OCI-LY1 (cell line): Measurements from ENCODE around the gene TSC22D2.

Experiments
- H2AFZ ChIP-seq: fragments of 200-600 bp; sonication (generic), shearing (Covaris generic); 2 replicates; pipeline ENCODE4 v1.6.0; 2014; ENCODE audit warnings: antibody characterized with exemption, mild to moderate bottlenecking, low read length
- H3F3A ChIP-seq: fragments of 200-600 bp; sonication (generic), shearing (Covaris generic); 2 replicates; pipeline ENCODE4 v1.6.0; 2014; ENCODE audit warnings: mild to moderate bottlenecking, antibody characterized with exemption, low read length, moderate library complexity; ENCODE audit not compliant: insufficient read depth
- H3K27ac ChIP-seq: fragments of 200-600 bp; sonication (generic); 2 replicates; pipeline ENCODE4 v1.5.1; 2014; ENCODE audit warnings: low read length, mixed run types, mild to moderate bottlenecking, low read depth; ENCODE audit not compliant: poor library complexity, severe bottlenecking
- H3K27me3 ChIP-seq: fragments of 200-600 bp; sonication (generic); 2 replicates; pipeline ENCODE4 v1.6.0; 2014; ENCODE audit warnings: antibody characterized with exemption, mild to moderate bottlenecking, low read length, moderate library complexity; ENCODE audit not compliant: insufficient read depth
- H3K36me3 ChIP-seq: fragments of 200-600 bp; sonication (generic); 2 replicates; pipeline ENCODE4 v1.6.1; 2014; ENCODE audit warnings: mild to moderate bottlenecking, antibody characterized with exemption, low read length, moderate library complexity, mixed read lengths; ENCODE audit not compliant: insufficient read depth
- H3K4me1 ChIP-seq: fragments of 200-600 bp; sonication (generic); 2 replicates; pipeline ENCODE4 v1.5.1; 2014; ENCODE audit warnings: mild to moderate bottlenecking, low read length, moderate library complexity; ENCODE audit not compliant: insufficient read depth, severe bottlenecking
- H3K4me2 ChIP-seq: fragments of 200-600 bp; sonication (generic), shearing (Covaris generic); 2 replicates; pipeline ENCODE4 v1.6.1; 2014; ENCODE audit warnings: low read length
- H3K4me3 ChIP-seq: fragments of 200-600 bp; sonication (generic); 2 replicates; pipeline ENCODE4 v1.5.1; 2014; ENCODE audit warnings: low read length, low read depth, mild to moderate bottlenecking, mixed read lengths; ENCODE audit not compliant: poor library complexity, severe bottlenecking
- H3K79me2 ChIP-seq: fragments of 200-600 bp; shearing (Covaris generic); 2 replicates; pipeline ENCODE4 v1.6.1; 2016; ENCODE audit warnings: mixed run types, low read length, mixed read lengths; ENCODE audit not compliant: insufficient read depth
- H3K9ac ChIP-seq: fragments of 200-600 bp; sonication (generic), shearing (Covaris generic); 2 replicates; pipeline ENCODE4 v1.6.1; 2014; ENCODE audit warnings: mild to moderate bottlenecking, low read length, mixed read lengths
- H3K9me2 ChIP-seq: fragments of 200-600 bp; sonication (generic), shearing (Covaris generic); 2 replicates; pipeline ENCODE4 v1.6.1; 2014; ENCODE audit warnings: low read depth, mild to moderate bottlenecking, low read length, mixed read lengths
- H3K9me3 ChIP-seq: fragments of 200-600 bp; shearing (Covaris generic); 2 replicates; pipeline ENCODE4 v1.6.1; 2014; ENCODE audit warnings: low read length, mixed read lengths
- H4K20me1 ChIP-seq: fragments of 200-600 bp; sonication (generic), shearing (Covaris generic); 2 replicates; pipeline ENCODE4 v1.6.0; 2016; ENCODE audit warnings: mild to moderate bottlenecking, low read length; ENCODE audit not compliant: insufficient read depth
- CTCF ChIP-seq: fragments of 200-600 bp; sonication (generic), shearing (Covaris generic); IDR thresholded peaks from 2 replicates; pipeline ENCODE4 v1.5.1; 2017; ENCODE audit warnings: mild to moderate bottlenecking, antibody characterized with exemption, low read length, moderate library complexity, mixed read lengths
- EZH2 ChIP-seq: fragments of 200-600 bp; sonication (generic), shearing (Covaris generic); IDR thresholded peaks from 2 replicates; pipeline ENCODE4 v1.8.0; 2017; ENCODE audit warnings: borderline replicate concordance, mixed run types, mild to moderate bottlenecking, antibody characterized with exemption, low read length, moderate library complexity, mixed read lengths

The TSC22D2 gene

GRCh38 chr3:150373234-150373875 lies 34.7 kb upstream of the TSC22D2 start:
- Histone ChIP-seq H2AFZ (no peak overlapping the region), H3K4me2 (peak overlapping the region; percentile 21)

GRCh38 chr3:150374975-150375374 lies 33.1 kb upstream of the TSC22D2 start:
- Histone ChIP-seq H4K20me1 (no peaks in the 10 kb centered on the region), H3K36me3 (no peaks in the 10 kb centered on the region), H3K4me1 (peaks cover 22% of the 10 kb centered on the region), H3K4me3 (no peak overlapping the region), H3K9me3 (no peaks in the 10 kb centered on the region), H3K79me2 (no peaks in the 10 kb centered on the region), H3K27ac (no peak overlapping the region), H3K9ac (no peak overlapping the region), H3K27me3 (no peaks in the 10 kb centered on the region), H3F3A (no peaks in the 10 kb centered on the region), H3K4me2 (no peak overlapping the region), H3K9me2 (no peaks in the 10 kb centered on the region), H2AFZ (no peak overlapping the region)
- TF ChIP-seq CTCF (no peak), EZH2 (no peak)

More at GRCh38 chr3:150373234-150373875, 34.7 kb upstream of the TSC22D2 start:
- Histone ChIP-seq H3K9me3 (no peaks in the 10 kb centered on the region), H3K9me2 (no peaks in the 10 kb centered on the region), H3K27ac (no peak overlapping the region), H3K4me1 (peaks cover 22% of the 10 kb centered on the region), H3K36me3 (no peaks in the 10 kb centered on the region), H3K27me3 (no peaks in the 10 kb centered on the region), H3K79me2 (no peaks in the 10 kb centered on the region), H3F3A (no peaks in the 10 kb centered on the region), H3K9ac (no peak overlapping the region), H3K4me3 (no peak overlapping the region), H4K20me1 (no peaks in the 10 kb centered on the region)
- TF ChIP-seq CTCF (no peak), EZH2 (no peak)

DNA sequence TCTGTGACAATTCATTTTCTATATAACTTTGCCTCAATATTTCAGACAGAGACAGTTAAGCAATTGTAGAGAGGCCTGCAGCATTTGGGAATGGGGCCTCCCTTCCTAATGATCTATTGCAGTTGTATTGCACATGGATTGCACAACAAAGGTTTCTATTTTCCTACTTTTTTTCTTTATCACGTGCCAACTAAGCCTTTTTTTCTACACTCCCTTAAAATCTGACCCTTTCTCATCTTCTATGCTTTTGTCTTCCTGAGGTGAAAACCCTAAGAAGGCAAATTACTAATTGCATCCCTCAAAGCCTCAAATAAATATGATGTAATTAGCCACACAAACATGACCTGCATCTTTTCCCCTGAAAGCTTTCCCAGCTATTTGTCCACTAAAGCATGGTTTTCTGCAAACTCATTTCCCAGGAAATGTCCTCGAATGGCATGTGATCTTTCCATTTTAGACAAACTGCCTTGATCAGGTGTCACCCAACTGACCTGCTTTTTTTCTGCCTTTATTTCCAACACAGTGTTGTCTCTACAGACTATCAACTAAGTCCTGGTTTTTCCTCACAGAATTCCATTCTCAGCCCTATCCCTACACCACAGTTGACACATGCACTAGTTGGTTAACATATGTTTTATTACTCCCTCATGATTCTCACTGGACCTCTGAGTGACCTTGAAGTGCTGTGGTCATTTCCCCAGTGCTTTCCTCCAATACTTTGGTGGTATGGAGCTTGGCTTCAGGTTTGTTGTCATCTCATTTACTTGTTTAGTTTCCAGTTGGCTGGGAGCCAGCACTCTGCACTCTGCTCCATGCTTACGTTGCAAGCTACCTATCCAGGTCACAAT lies 31.9 kb upstream of the TSC22D2 start:
- Histone ChIP-seq H3K27me3 (no peaks in the 10 kb centered on the region), H2AFZ (no peak overlapping the region), H3K9ac (no peak overlapping the region), H3F3A (no peaks in the 10 kb centered on the region), H4K20me1 (no peaks in the 10 kb centered on the region), H3K4me3 (no peak overlapping the region), H3K9me3 (no peaks in the 10 kb centered on the region), H3K4me1 (peaks cover 22% of the 10 kb centered on the region), H3K36me3 (no peaks in the 10 kb centered on the region), H3K4me2 (no peak overlapping the region), H3K79me2 (no peaks in the 10 kb centered on the region), H3K9me2 (no peaks in the 10 kb centered on the region), H3K27ac (no peak overlapping the region)
- TF ChIP-seq EZH2: no peak
- TF ChIP-seq CTCF: no peak
